CD4-positive, alpha-beta memory T cell (primary cell): ENCODE data around the gene SPHKAP. TPM values are rescaled to one million over a fixed set of nuclear protein-coding genes. Genes with fewer than 3 reads are reported as not detected.

Experiments
- CTCF ChIA-PET: fragments of 350-600 bp; sonication (Branson Sonifier 250); formaldehyde crosslinking; loops from one replicate; lab custom pipeline; 2021; ENCODE audit warnings: inconsistent platforms; ENCODE audit not compliant: partially characterized antibody; lab: Charles Lee
- POLR2A ChIA-PET: fragments of 350-600 bp; sonication (Branson Sonifier 250); formaldehyde crosslinking; loops from one replicate; lab custom pipeline; 2021; ENCODE audit not compliant: partially characterized antibody; lab: Charles Lee
- DNase-seq, 5 donors: peaks; one replicate each; pipeline versions ENCODE4 v3.0.0 to v3.0.0-alpha.2; 2020 to 2022; ENCODE audit warnings: mixed read lengths in 1 of 5
- H3K27ac ChIP-seq: one replicate; pipeline ENCODE4 v1.7.0; 2013; ENCODE audit warnings: low read depth, low read length
- H3K27me3 ChIP-seq: 2 replicates; pipeline ENCODE4 v1.7.0; 2013; ENCODE audit warnings: mild to moderate bottlenecking, low read length, moderate library complexity; ENCODE audit not compliant: insufficient read depth
- H3K36me3 ChIP-seq: 2 replicates; pipeline ENCODE4 v1.7.0; 2013; ENCODE audit warnings: mild to moderate bottlenecking, low read length, moderate library complexity; ENCODE audit not compliant: insufficient read depth
- H3K4me1 ChIP-seq: 2 replicates; pipeline ENCODE4 v1.7.0; 2013; ENCODE audit warnings: mild to moderate bottlenecking, low read length, moderate library complexity; ENCODE audit not compliant: insufficient read depth
- H3K4me3 ChIP-seq, 2 donors: one replicate each; pipeline ENCODE4 v1.7.0; 2013; ENCODE audit warnings: low read length in 2 of 2, mild to moderate bottlenecking in 1 of 2
- H3K9me3 ChIP-seq, 2 donors: one replicate each; pipeline ENCODE4 v1.7.0; 2013; ENCODE audit warnings: low read length in 2 of 2, control low read depth in 1 of 2; ENCODE audit not compliant: control insufficient read depth in 1 of 2
- H3K27ac Mint-ChIP-seq, 7 donors: one replicate each; pipeline ENCODE4 v1.8.0; 2020 to 2021; ENCODE audit warnings: mixed read lengths in 7 of 7, mild to moderate bottlenecking in 6 of 7, inconsistent platforms in 3 of 7, moderate library complexity in 3 of 7
- H3K27me3 Mint-ChIP-seq, 2 donors: one replicate each; pipeline ENCODE4 v1.8.0; 2020 to 2021; ENCODE audit warnings: mixed read lengths in 2 of 2
- H3K36me3 Mint-ChIP-seq, 2 donors: one replicate each; pipeline ENCODE4 v1.8.0; 2020 to 2021; ENCODE audit warnings: mixed read lengths in 2 of 2, inconsistent platforms in 1 of 2, mild to moderate bottlenecking in 1 of 2
- H3K4me1 Mint-ChIP-seq, 4 donors: one replicate each; pipeline ENCODE4 v1.8.0; 2020 to 2021; ENCODE audit warnings: mixed read lengths in 4 of 4, mild to moderate bottlenecking in 1 of 4
- H3K4me3 Mint-ChIP-seq, 8 donors: one replicate each; pipeline ENCODE4 v1.8.0; 2020 to 2021; ENCODE audit warnings: mixed read lengths in 8 of 8, mild to moderate bottlenecking in 7 of 8, moderate library complexity in 6 of 8, inconsistent platforms in 3 of 8
- H3K9me3 Mint-ChIP-seq, 8 donors: one replicate each; pipeline ENCODE4 v1.8.0; 2020 to 2021; ENCODE audit warnings: mixed read lengths in 8 of 8, mild to moderate bottlenecking in 5 of 8, inconsistent platforms in 3 of 8, moderate library complexity in 1 of 8
- intact Hi-C: fragments of 100-400 bp; cut with micrococcal nuclease; formaldehyde crosslinking; loops from one replicate; pipeline ENCODE4 v1.15.1; 2023
- polyA plus RNA-seq, 2 donors: library from polyadenylated mRNA; unstranded; fragments of 300-500 nt; fragmentation: Illumina TruSeq; gene quantifications; one replicate each; pipeline ENCODE4 v1.2.3, GENCODE V29; 2021
- total RNA-seq, 2 experiments: library from RNA; stranded (reverse); gene quantifications; one replicate each; pipeline ENCODE4 v1.2.3, GENCODE V29; 2021

SPHKAP gene
- total and polyA plus RNA-seq, 4 experiments from 2014 or later = not detected

GRCh38 chr2:228067309-228067708 is 114.2 kb downstream of the SPHKAP start:
- intact Hi-C loops = no loop called here
- Mint-ChIP-seq H3K27ac (no peak overlapping the region), H3K4me1 (no peaks in the 10 kb centered on the region), H3K9me3 (no peaks in the 10 kb centered on the region), H3K27me3 (no peaks in the 10 kb centered on the region), H3K4me3 (no peak overlapping the region), H3K36me3 (no peaks in the 10 kb centered on the region)
- Histone ChIP-seq H3K4me3 (no peak overlapping the region), H3K9me3 (no peaks in the 10 kb centered on the region), H3K27ac (no peak overlapping the region), H3K4me1 (no peaks in the 10 kb centered on the region), H3K36me3 (no peaks in the 10 kb centered on the region), H3K27me3 (no peaks in the 10 kb centered on the region)
- CTCF ChIA-PET = no interaction called here
- DNase-seq = no peak
- POLR2A ChIA-PET = no interaction called here

- DNase-seq = no peak
- Histone ChIP-seq H3K27me3 (no peaks in the 10 kb centered on the region), H3K4me3 (no peak overlapping the region), H3K4me1 (no peaks in the 10 kb centered on the region), H3K27ac (no peak overlapping the region), H3K36me3 (no peaks in the 10 kb centered on the region), H3K9me3 (no peaks in the 10 kb centered on the region)
- POLR2A ChIA-PET = no interaction called here
- CTCF ChIA-PET = no interaction called here
- Mint-ChIP-seq H3K27me3 (no peaks in the 10 kb centered on the region), H3K4me3 (no peak overlapping the region), H3K27ac (no peak overlapping the region), H3K36me3 (no peaks in the 10 kb centered on the region), H3K9me3 (no peaks in the 10 kb centered on the region), H3K4me1 (no peaks in the 10 kb centered on the region)
- intact Hi-C loops = no loop called here
Observed at GRCh38 chr2:228066126-228066798, 115.2 kb downstream of the SPHKAP start.

GRCh38 chr2:228065686-228066085 is 115.8 kb downstream of the SPHKAP start:
- DNase-seq = no peak
- CTCF ChIA-PET = no interaction called here
- Histone ChIP-seq H3K27ac (no peak overlapping the region), H3K4me1 (no peaks in the 10 kb centered on the region), H3K27me3 (no peaks in the 10 kb centered on the region), H3K36me3 (no peaks in the 10 kb centered on the region), H3K4me3 (no peak overlapping the region), H3K9me3 (no peaks in the 10 kb centered on the region)
- POLR2A ChIA-PET = no interaction called here
- intact Hi-C loops = no loop called here
- Mint-ChIP-seq H3K27ac (no peak overlapping the region), H3K27me3 (peaks cover 0 to 1% of the 10 kb centered on the region in 2 donors), H3K4me1 (no peaks in the 10 kb centered on the region), H3K9me3 (peaks cover 0 to under 1% (median 0%) of the 10 kb centered on the region in 8 donors), H3K36me3 (no peaks in the 10 kb centered on the region), H3K4me3 (no peak overlapping the region)

- H3K27me3 Mint-ChIP-seq = peaks cover 0 to 1% of the 10 kb centered on the region in 2 donors
- H3K4me1 ChIP-seq = no peaks in the 10 kb centered on the region
- intact Hi-C loops = no loop called here
- no peaks in the 10 kb centered on the region for H3K36me3 Mint-ChIP-seq
- POLR2A ChIA-PET = no interaction called here
- no peaks in the 10 kb centered on the region for H3K4me1 Mint-ChIP-seq
- no peaks in the 10 kb centered on the region for H3K9me3 ChIP-seq
- H3K9me3 Mint-ChIP-seq = peaks cover 0 to 3% (median 0%) of the 10 kb centered on the region in 8 donors
- DNase-seq = no peak
- H3K27ac ChIP-seq = no peak overlapping the region
- H3K4me3 Mint-ChIP-seq = no peak overlapping the region
- H3K36me3 ChIP-seq = no peaks in the 10 kb centered on the region
- H3K27ac Mint-ChIP-seq = no peak overlapping the region
- no peaks in the 10 kb centered on the region for H3K27me3 ChIP-seq
- H3K4me3 ChIP-seq = no peak overlapping the region
- CTCF ChIA-PET = no interaction called here
Observed at GRCh38 chr2:228064796-228065315, 116.6 kb downstream of the SPHKAP start.

- no peaks in the 10 kb centered on the region for H3K4me1 Mint-ChIP-seq
- H3K36me3 Mint-ChIP-seq = no peaks in the 10 kb centered on the region
- POLR2A ChIA-PET = no interaction called here
Observed at GRCh38 chr2:228064024-228064423, 117.5 kb downstream of the SPHKAP start.

GRCh38 chr2:228063558-228063957 is 117.9 kb downstream of the SPHKAP start:
- Mint-ChIP-seq H3K4me1 (no peaks in the 10 kb centered on the region), H3K36me3 (no peaks in the 10 kb centered on the region), H3K27me3 (peaks cover 0 to 1% of the 10 kb centered on the region in 2 donors), H3K4me3 (no peak overlapping the region), H3K27ac (no peak overlapping the region), H3K9me3 (peaks cover 0 to 5% (median 0%) of the 10 kb centered on the region in 8 donors)
- no peaks in the 10 kb centered on the region for H3K36me3 ChIP-seq
- no peak for DNase-seq
- no peaks in the 10 kb centered on the region for H3K4me1 ChIP-seq
- H3K9me3 ChIP-seq = no peaks in the 10 kb centered on the region
- POLR2A ChIA-PET = no interaction called here
- H3K27me3 ChIP-seq = no peaks in the 10 kb centered on the region
- no peak overlapping the region for H3K27ac ChIP-seq
- CTCF ChIA-PET = no interaction called here
- H3K4me3 ChIP-seq = no peak overlapping the region
- intact Hi-C loops = no loop called here

More at GRCh38 chr2:228064024-228064423, 117.5 kb downstream of the SPHKAP start:
- Histone ChIP-seq H3K36me3 (no peaks in the 10 kb centered on the region), H3K27me3 (no peaks in the 10 kb centered on the region), H3K4me3 (no peak overlapping the region), H3K27ac (no peak overlapping the region), H3K9me3 (no peaks in the 10 kb centered on the region), H3K4me1 (no peaks in the 10 kb centered on the region)
- CTCF ChIA-PET = no interaction called here
- intact Hi-C loops = no loop called here
- Mint-ChIP-seq H3K9me3 (peaks cover 0 to 5% (median 0%) of the 10 kb centered on the region in 8 donors), H3K27ac (no peak overlapping the region), H3K27me3 (peaks cover 0 to 1% of the 10 kb centered on the region in 2 donors), H3K4me3 (no peak overlapping the region)
- no peak for DNase-seq

GRCh38 chr2:228059735-228060134 is 121.8 kb downstream of the SPHKAP start:
- ChIA-PET POLR2A (no interaction called here), CTCF (no interaction called here)
- Mint-ChIP-seq H3K36me3 (no peaks in the 10 kb centered on the region), H3K4me3 (no peak overlapping the region), H3K4me1 (no peaks in the 10 kb centered on the region), H3K27ac (no peak overlapping the region), H3K9me3 (peaks cover 0 to 5% (median 0%) of the 10 kb centered on the region in 8 donors), H3K27me3 (peaks cover 1 to 2% of the 10 kb centered on the region in 2 donors)
- DNase-seq = no peak
- Histone ChIP-seq H3K27me3 (no peaks in the 10 kb centered on the region), H3K4me3 (no peak overlapping the region), H3K36me3 (no peaks in the 10 kb centered on the region), H3K4me1 (no peaks in the 10 kb centered on the region), H3K9me3 (no peaks in the 10 kb centered on the region), H3K27ac (no peak overlapping the region)
- intact Hi-C loops = no loop called here
